Measurements from ENCODE around the gene USP3.

- TF ChIP-seq CTCF (IDR thresholded peaks at IDR 0.05) = no peak
- TF ChIP-seq POLR2A (IDR thresholded peaks at IDR 0.05) = no peak
Measured at GRCh38 chr15:63509955-63510940, 5.9 kb downstream of the USP3 start.

All from heart left ventricle (tissue), 13 donors.